ENCODE data around the gene GPRC5A.

DNA sequence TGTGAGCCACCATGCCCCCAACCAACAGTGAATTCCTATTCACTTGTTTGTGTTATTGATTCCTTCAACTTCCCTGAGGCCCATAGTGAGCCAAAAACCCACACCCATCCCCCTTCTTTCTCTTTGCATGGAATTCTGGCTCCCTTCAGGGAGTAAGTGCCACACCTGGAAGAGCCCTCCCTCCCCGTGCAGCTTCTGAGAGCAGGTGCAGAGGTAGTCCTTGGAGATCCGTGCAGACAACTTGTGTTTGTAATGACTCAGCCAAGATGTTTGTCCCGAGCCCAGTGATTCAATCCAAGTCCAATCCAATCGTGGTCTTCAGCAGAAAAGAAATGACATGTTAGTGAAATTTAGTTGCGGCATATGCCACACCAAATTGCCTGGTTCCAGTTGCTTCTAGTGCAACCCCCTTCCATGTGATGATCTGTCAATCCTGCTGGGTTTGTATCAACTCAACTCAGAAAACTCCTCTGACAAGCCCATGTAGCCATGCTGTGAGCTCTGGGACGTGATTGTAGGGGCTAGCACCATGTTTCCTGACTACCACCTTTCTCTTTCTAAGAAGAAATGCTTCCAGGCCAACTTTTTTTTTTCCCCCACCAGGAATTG is 27.5 kb downstream of the GPRC5A start:
- TF ChIP-seq POLR2A (IDR thresholded peaks at IDR 0.05; ENCODE audit: low read depth, low read length) = no peak
- TF ChIP-seq, protein P1, sequence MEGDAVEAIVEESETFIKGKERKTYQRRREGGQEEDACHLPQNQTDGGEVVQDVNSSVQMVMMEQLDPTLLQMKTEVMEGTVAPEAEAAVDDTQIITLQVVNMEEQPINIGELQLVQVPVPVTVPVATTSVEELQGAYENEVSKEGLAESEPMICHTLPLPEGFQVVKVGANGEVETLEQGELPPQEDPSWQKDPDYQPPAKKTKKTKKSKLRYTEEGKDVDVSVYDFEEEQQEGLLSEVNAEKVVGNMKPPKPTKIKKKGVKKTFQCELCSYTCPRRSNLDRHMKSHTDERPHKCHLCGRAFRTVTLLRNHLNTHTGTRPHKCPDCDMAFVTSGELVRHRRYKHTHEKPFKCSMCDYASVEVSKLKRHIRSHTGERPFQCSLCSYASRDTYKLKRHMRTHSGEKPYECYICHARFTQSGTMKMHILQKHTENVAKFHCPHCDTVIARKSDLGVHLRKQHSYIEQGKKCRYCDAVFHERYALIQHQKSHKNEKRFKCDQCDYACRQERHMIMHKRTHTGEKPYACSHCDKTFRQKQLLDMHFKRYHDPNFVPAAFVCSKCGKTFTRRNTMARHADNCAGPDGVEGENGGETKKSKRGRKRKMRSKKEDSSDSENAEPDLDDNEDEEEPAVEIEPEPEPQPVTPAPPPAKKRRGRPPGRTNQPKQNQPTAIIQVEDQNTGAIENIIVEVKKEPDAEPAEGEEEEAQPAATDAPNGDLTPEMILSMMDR (conservative IDR thresholded peaks at IDR 0.05; ENCODE audit: low read depth, low read length) = no peak
- TF ChIP-seq MXI1 (IDR thresholded peaks at IDR 0.05; ENCODE audit: borderline replicate concordance, low read depth, low read length) = no peak
- no peak for TF ChIP-seq CHD1 (IDR thresholded peaks at IDR 0.05; ENCODE audit: low read depth, low read length)
- TF ChIP-seq RFX5 (IDR thresholded peaks at IDR 0.05; ENCODE audit: low read depth, low read length) = no peak
- no peak for TF ChIP-seq SMC3 (IDR thresholded peaks at IDR 0.05; ENCODE audit: low read depth, low read length)
- TF ChIP-seq BHLHE40 (IDR thresholded peaks at IDR 0.05; ENCODE audit: low read depth, low read length) = no peak
- TF ChIP-seq CEBPB (IDR thresholded peaks at IDR 0.05; ENCODE audit: low read depth, low read length) = no peak
- TF ChIP-seq NFE2L2 (IDR thresholded peaks at IDR 0.05; ENCODE audit: low read depth, low read length) = no peak
- TF ChIP-seq MAZ (IDR thresholded peaks at IDR 0.05; ENCODE audit: borderline replicate concordance, low read depth, low read length) = no peak
- no peak for TF ChIP-seq FOS (IDR thresholded peaks at IDR 0.05; ENCODE audit: low read depth, low read length)
